WTC11 (cell line): ENCODE measurements around the gene CTIF. TPM values are rescaled to one million over a fixed set of nuclear protein-coding genes. Genes with fewer than 3 reads are reported as not detected.

Source experiments
- ATAC-seq: fragments of 200-7000 bp; cut with Tn5 transposase; 2 replicates; pipeline ENCODE4 v1.10.0; 2021; ENCODE audit warnings: mild to moderate bottlenecking, moderate library complexity
- CTCF ChIA-PET: fragments of 300-600 bp; sonication (Branson Sonifier 250); formaldehyde crosslinking; loops from one replicate; lab custom pipeline; 2021; ENCODE audit warnings: antibody characterized with exemption; lab: Charles Lee
- POLR2A ChIA-PET: fragments of 350-600 bp; sonication (Branson Sonifier 250); formaldehyde crosslinking; loops from one replicate; lab custom pipeline; 2021; ENCODE audit warnings: antibody characterized with exemption; lab: Charles Lee
- DNase-seq: peaks from one replicate; pipeline ENCODE4 v3.0.0; 2021; ENCODE audit warnings: low spot score
- H3K27ac Mint-ChIP-seq: 2 replicates; pipeline ENCODE4 v1.8.0; 2021; ENCODE audit warnings: mixed read lengths
- H3K27me3 Mint-ChIP-seq: 2 replicates; pipeline ENCODE4 v1.8.0; 2021; ENCODE audit warnings: low read depth, mild to moderate bottlenecking, moderate library complexity, mixed read lengths
- H3K36me3 Mint-ChIP-seq: 2 replicates; pipeline ENCODE4 v1.8.0; 2021; ENCODE audit warnings: mixed read lengths
- H3K4me1 Mint-ChIP-seq: 2 replicates; pipeline ENCODE4 v1.8.0; 2022; ENCODE audit warnings: mixed read lengths
- H3K4me3 Mint-ChIP-seq: 2 replicates; pipeline ENCODE4 v1.8.0; 2021; ENCODE audit warnings: mild to moderate bottlenecking, moderate library complexity, mixed read lengths
- H3K9me3 Mint-ChIP-seq: 2 replicates; pipeline ENCODE4 v1.8.0; 2021; ENCODE audit warnings: mixed read lengths
- CREB1 ChIP-seq: sonication (generic); formaldehyde crosslinking; IDR thresholded peaks from 2 replicates; pipeline ENCODE4 v1.8.0; 2023; ENCODE audit warnings: mild to moderate bottlenecking, missing genetic modification reagents
- FOXJ3 ChIP-seq: sonication (generic); formaldehyde crosslinking; IDR thresholded peaks from 2 replicates; pipeline ENCODE4 v1.9.0; 2021; ENCODE audit warnings: missing genetic modification reagents, mild to moderate bottlenecking, borderline replicate concordance
- SMAD3 ChIP-seq: sonication (generic); formaldehyde crosslinking; IDR thresholded peaks from 2 replicates; pipeline ENCODE4 v1.8.0; 2022; ENCODE audit warnings: missing genetic modification reagents, mild to moderate bottlenecking, borderline replicate concordance
- ZNF219 ChIP-seq: sonication (generic); formaldehyde crosslinking; IDR thresholded peaks from 2 replicates; pipeline ENCODE4 v1.8.0; 2023; ENCODE audit warnings: missing genetic modification reagents, mild to moderate bottlenecking, borderline replicate concordance
- ZNF423 ChIP-seq: fragments of 250-450 bp; sonication (Bioruptor Pico); IDR thresholded peaks from 2 replicates; pipeline ENCODE4 v2.1.2; 2022; ENCODE audit warnings: mild to moderate bottlenecking, moderate library complexity
- total RNA-seq: library from RNA; stranded (reverse); gene quantifications from 3 replicates; pipeline ENCODE4 v1.2.3, GENCODE V29; 2021
- TF ChIP-seq, protein P1 (sequence below): fragments of 250-450 bp; sonication (Bioruptor Pico); IDR thresholded peaks from 2 replicates; pipeline ENCODE4 v1.9.0; 2021; ENCODE audit warnings: mild to moderate bottlenecking, borderline replicate concordance
- TF ChIP-seq, protein P2 (sequence below): sonication (generic); formaldehyde crosslinking; IDR thresholded peaks from 2 replicates; pipeline ENCODE4 v1.8.1; 2022; ENCODE audit warnings: mild to moderate bottlenecking, moderate library complexity, missing genetic modification reagents
- TF ChIP-seq, protein P3 (sequence below): sonication (generic); formaldehyde crosslinking; IDR thresholded peaks from 2 replicates; pipeline ENCODE4 v1.8.1; 2022; ENCODE audit warnings: missing genetic modification reagents, borderline replicate concordance
- TF ChIP-seq, protein P4 (sequence below): sonication (generic); formaldehyde crosslinking; IDR thresholded peaks from 2 replicates; pipeline ENCODE4 v1.8.0; 2023; ENCODE audit warnings: missing genetic modification reagents
- TF ChIP-seq, protein P5 (sequence below): sonication (generic); formaldehyde crosslinking; IDR thresholded peaks from 2 replicates; pipeline ENCODE4 v1.8.1; 2023; ENCODE audit warnings: mild to moderate bottlenecking, missing genetic modification reagents, moderate library complexity

The CTIF gene
- total RNA-seq, 1 experiment from 2014 or later: 28.5 TPM

DNA sequence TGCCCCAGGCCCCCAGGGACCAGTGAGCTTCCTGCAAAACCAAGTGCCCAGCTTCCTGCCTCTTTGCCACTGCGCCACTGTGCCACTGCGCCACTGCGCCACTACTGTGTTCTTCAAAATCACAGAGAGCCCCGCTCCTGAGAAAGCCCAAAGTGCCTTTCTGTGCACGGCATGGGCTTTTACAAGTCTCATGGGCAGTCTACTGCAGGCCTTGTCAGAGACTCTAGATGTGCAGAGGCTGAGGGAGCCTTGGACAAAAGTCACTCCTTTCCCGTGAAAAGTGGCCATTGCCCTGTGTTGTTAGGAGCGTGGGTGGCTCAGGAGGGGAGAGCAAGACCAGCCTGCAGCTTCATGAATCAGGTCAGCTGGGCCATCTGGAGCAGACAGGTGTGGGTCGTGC is 231.4 kb downstream of the CTIF start (continued):
- TF ChIP-seq, protein P1, sequence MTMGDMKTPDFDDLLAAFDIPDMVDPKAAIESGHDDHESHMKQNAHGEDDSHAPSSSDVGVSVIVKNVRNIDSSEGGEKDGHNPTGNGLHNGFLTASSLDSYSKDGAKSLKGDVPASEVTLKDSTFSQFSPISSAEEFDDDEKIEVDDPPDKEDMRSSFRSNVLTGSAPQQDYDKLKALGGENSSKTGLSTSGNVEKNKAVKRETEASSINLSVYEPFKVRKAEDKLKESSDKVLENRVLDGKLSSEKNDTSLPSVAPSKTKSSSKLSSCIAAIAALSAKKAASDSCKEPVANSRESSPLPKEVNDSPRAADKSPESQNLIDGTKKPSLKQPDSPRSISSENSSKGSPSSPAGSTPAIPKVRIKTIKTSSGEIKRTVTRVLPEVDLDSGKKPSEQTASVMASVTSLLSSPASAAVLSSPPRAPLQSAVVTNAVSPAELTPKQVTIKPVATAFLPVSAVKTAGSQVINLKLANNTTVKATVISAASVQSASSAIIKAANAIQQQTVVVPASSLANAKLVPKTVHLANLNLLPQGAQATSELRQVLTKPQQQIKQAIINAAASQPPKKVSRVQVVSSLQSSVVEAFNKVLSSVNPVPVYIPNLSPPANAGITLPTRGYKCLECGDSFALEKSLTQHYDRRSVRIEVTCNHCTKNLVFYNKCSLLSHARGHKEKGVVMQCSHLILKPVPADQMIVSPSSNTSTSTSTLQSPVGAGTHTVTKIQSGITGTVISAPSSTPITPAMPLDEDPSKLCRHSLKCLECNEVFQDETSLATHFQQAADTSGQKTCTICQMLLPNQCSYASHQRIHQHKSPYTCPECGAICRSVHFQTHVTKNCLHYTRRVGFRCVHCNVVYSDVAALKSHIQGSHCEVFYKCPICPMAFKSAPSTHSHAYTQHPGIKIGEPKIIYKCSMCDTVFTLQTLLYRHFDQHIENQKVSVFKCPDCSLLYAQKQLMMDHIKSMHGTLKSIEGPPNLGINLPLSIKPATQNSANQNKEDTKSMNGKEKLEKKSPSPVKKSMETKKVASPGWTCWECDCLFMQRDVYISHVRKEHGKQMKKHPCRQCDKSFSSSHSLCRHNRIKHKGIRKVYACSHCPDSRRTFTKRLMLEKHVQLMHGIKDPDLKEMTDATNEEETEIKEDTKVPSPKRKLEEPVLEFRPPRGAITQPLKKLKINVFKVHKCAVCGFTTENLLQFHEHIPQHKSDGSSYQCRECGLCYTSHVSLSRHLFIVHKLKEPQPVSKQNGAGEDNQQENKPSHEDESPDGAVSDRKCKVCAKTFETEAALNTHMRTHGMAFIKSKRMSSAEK: no peak
- TF ChIP-seq, protein P2, sequence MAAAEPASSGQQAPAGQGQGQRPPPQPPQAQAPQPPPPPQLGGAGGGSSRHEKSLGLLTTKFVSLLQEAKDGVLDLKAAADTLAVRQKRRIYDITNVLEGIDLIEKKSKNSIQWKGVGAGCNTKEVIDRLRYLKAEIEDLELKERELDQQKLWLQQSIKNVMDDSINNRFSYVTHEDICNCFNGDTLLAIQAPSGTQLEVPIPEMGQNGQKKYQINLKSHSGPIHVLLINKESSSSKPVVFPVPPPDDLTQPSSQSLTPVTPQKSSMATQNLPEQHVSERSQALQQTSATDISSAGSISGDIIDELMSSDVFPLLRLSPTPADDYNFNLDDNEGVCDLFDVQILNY (CRISPR knock-in tag): no peak

DNA sequence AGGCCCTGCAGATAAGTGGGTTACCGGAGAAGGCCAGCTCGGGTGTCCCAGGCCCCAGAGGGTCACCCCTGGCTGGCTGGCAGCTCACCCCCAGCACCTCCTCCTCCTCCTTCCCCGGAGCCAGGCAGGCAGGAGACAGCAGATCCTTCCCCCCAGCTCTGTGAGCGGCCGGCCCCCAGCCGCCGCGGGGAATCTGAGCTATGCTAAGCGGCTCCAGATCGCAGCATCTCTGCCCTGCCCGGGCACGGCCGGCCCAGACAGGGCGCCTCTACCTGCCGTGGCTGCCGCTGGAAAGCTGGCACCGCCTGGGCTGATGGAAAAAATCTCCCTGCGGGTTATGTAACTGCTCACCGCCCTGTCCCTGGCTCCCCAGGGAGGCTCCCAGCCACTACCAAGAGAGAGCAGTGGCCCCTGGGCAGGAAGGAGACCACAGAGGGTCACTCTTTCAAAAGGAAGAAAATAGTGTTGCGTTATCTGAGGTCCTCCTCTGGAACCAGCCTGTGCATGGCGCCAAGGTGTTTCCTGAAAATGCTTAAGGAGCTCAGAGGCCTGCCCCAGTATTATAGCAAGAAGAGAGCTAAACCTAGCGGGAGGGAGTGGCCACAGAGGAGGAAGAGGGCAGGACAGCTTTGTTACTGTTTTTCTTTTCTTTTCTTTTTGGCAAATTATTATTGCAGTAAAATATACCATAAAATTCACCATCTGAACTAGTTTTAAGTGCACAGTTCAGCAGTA is 233.0 kb downstream of the CTIF start:
- Mint-ChIP-seq H3K9me3 (peaks cover 6% of the 10 kb centered on the region), H3K4me1 (peaks cover under 1% of the 10 kb centered on the region; the same call in 1 of the 2 replicates), H3K36me3 (no peaks in the 10 kb centered on the region), H3K4me3 (no peak overlapping the region), H3K27ac (no peak overlapping the region), H3K27me3 (no peaks in the 10 kb centered on the region)
- ATAC-seq: peak; percentile 30; the same call in 1 of the 2 replicates
- CTCF ChIA-PET: interaction anchor here (1.0 to 1.5 kb wide), 2 partner anchors 60 to 140 kb away, joined by 3 to 5 read pairs; no protein-coding TSS in a partner anchor
- POLR2A ChIA-PET: no interaction called here
- no peak for DNase-seq
- TF ChIP-seq FOXJ3 (no peak), CREB1 (no peak), ZNF219 (CRISPR knock-in tag) (no peak), SMAD3 (CRISPR knock-in tag) (no peak), ZNF423 (CRISPR knock-in tag) (no peak)
- TF ChIP-seq, protein P3, sequence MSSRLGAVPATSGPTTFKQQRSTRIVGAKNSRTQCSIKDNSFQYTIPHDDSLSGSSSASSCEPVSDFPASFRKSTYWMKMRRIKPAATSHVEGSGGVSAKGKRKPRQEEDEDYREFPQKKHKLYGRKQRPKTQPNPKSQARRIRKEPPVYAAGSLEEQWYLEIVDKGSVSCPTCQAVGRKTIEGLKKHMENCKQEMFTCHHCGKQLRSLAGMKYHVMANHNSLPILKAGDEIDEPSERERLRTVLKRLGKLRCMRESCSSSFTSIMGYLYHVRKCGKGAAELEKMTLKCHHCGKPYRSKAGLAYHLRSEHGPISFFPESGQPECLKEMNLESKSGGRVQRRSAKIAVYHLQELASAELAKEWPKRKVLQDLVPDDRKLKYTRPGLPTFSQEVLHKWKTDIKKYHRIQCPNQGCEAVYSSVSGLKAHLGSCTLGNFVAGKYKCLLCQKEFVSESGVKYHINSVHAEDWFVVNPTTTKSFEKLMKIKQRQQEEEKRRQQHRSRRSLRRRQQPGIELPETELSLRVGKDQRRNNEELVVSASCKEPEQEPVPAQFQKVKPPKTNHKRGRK: no peak
- TF ChIP-seq, protein P4, sequence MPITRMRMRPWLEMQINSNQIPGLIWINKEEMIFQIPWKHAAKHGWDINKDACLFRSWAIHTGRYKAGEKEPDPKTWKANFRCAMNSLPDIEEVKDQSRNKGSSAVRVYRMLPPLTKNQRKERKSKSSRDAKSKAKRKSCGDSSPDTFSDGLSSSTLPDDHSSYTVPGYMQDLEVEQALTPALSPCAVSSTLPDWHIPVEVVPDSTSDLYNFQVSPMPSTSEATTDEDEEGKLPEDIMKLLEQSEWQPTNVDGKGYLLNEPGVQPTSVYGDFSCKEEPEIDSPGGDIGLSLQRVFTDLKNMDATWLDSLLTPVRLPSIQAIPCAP: no peak
- TF ChIP-seq, protein P1: no peak
- TF ChIP-seq, protein P5, sequence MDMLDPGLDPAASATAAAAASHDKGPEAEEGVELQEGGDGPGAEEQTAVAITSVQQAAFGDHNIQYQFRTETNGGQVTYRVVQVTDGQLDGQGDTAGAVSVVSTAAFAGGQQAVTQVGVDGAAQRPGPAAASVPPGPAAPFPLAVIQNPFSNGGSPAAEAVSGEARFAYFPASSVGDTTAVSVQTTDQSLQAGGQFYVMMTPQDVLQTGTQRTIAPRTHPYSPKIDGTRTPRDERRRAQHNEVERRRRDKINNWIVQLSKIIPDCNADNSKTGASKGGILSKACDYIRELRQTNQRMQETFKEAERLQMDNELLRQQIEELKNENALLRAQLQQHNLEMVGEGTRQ: no peak
